Measurements from ENCODE around the gene SYCP3. TPM values are rescaled to one million over a fixed set of nuclear protein-coding genes. Genes with fewer than 3 reads are reported as not detected.

Gene SYCP3
- total RNA-seq, 4 donors from 2014 or later, result 0.60 TPM; not detected in 3

DNA sequence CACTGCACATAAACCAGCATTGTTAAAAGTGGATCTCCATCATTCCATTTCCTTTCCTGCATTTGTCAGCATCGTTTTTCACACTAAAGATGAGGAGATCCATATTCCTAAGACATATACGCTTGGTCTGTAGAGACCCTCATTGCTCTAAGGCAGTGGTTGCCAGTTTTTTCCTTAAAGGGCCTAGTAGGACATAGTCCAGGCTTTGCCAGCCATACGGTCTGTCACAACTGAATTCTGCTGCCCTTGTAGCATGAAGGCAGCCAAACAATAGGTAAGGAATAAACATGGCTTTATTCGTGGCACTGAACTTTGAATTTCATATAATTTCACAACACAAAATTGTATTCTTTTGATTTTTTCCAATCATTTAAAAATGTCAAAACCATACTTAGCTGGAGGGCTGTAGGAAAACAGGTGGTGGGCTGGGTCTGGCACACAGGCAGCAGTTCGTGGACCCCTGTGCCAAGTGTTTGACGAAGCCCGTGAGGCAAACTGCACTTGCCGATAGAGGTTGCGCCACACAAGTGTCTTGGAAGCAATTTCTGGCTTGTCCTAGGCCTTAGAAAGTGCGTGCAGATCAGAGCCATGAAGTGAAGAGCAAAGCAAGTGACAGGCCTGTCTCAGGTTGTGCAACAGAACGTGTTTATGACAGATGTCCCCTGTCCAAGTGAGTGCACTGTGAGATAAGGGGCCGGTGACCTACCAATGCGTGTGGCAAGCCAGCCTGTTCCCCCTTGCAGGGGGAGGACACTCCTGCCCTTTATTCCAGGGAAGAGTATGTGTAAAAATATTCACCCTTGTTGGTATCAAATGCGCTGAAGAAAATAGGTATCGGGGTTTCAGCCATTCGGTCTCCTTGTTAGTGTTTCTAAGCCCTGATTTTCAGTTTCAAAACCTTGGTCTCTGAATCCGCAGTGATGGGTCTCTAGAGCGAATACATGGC, 42.7 kb downstream of the SYCP3 start:
- TF ChIP-seq CTCF (IDR thresholded peaks at IDR 0.05) (no peak), EP300 (IDR thresholded peaks at IDR 0.05) (peak in 1 of 2 donors; percentile 15)
- Histone ChIP-seq H3K27me3 (no peaks in the 10 kb centered on the region), H3K27ac (peak overlapping the region; percentile 94 to 98 (median 96)), H3K9me3 (no peaks in the 10 kb centered on the region), H3K4me1 (peaks cover 0 to 43% (median 28%) of the 10 kb centered on the region in 4 donors), H3K4me3 (peak overlapping the region; percentile 91 to 99 (median 96)), H3K36me3 (no peaks in the 10 kb centered on the region)
- peak in 1 of 2 donors; percentile 54 for DNase-seq (ENCODE audit: low spot score in 2 of 2)
- WGBS, 2 donors, result 31 to 48% methylated on average over 18 of the region's 18 CpGs

DNA sequence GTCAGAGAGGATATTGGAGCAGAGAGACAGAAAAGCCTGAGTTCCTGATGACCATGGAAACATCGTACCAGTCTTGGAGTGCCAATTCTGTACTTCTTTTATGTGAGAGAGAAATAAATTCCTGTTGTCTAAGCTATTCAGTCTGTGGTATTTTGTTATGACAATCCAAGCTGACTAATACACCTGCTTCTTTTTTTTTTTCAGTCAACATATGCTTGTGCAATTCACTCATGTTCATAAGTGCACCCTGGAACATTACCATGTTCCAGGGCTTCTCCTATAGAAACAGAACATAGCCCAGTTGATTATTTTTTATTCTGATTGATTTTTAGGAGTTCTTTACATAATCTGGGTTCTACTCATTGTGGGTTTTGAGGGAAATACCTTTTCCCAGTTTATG, 43.6 kb downstream of the SYCP3 start:
- Histone ChIP-seq H3K4me1 (peaks cover 0 to 35% (median 23%) of the 10 kb centered on the region in 4 donors), H3K9me3 (no peaks in the 10 kb centered on the region), H3K27me3 (no peaks in the 10 kb centered on the region), H3K36me3 (no peaks in the 10 kb centered on the region), H3K4me3 (no peak overlapping the region), H3K27ac (peak overlapping the region in 3 of 4 donors; percentile 94 to 98 (median 97))
- no peak for DNase-seq (ENCODE audit: low spot score in 2 of 2)
- TF ChIP-seq CTCF (IDR thresholded peaks at IDR 0.05), result no peak
- no peak for TF ChIP-seq POLR2A (IDR thresholded peaks at IDR 0.05)
- no peak for TF ChIP-seq EP300 (IDR thresholded peaks at IDR 0.05)
- WGBS, 2 donors, result 90 to 96% methylated on average over 1 of the region's 1 CpG

- no peak for DNase-seq (ENCODE audit: low spot score in 2 of 2)
- peak overlapping the region in 3 of 4 donors; percentile 13 to 98 (median 94) for H3K27ac ChIP-seq
- H3K27me3 ChIP-seq, result no peaks in the 10 kb centered on the region
- TF ChIP-seq EP300 (IDR thresholded peaks at IDR 0.05), result no peak
- no peak for TF ChIP-seq POLR2A (IDR thresholded peaks at IDR 0.05)
- TF ChIP-seq CTCF (IDR thresholded peaks at IDR 0.05), result no peak
- H3K36me3 ChIP-seq, result no peaks in the 10 kb centered on the region
- no peak overlapping the region for H3K4me3 ChIP-seq
- peaks cover 0 to 28% (median 19%) of the 10 kb centered on the region in 4 donors for H3K4me1 ChIP-seq
- 98 to 100% methylated on average over 2 of the region's 2 CpGs for WGBS, 2 donors
- H3K9me3 ChIP-seq, result no peaks in the 10 kb centered on the region
Measured at GRCh38 chr12:101694986-101695385, 44.3 kb downstream of the SYCP3 start.

DNA sequence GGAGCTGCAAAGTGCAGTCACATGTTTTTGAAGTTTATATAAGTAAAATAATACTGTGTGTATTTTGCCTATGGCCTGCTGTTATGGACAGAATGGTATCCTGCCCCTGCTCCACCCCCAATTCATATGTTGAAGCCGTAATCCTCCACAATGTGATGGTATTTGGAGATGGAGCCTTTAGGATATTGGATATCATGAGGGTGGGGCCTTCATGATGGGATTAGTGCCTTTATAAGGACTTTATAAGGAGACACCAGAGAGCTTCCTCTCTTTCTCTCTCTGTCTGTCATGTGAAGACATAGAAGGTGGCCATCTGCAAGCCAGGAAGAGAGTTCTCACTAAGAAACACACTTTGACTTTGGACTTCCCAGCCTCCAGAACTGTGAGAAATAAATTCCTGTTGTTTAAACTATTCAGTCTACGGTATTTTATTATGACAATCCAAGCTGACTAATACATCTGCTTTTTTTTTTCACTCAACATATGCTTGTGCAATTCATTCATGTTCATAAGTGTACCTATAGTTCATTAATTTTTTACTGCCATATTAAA, 44.9 kb downstream of the SYCP3 start:
- WGBS, 2 donors, result 94% methylated on average over 2 of the region's 2 CpGs
- Histone ChIP-seq H3K4me3 (no peak overlapping the region), H3K9me3 (no peaks in the 10 kb centered on the region), H3K36me3 (no peaks in the 10 kb centered on the region), H3K27ac (no peak overlapping the region), H3K4me1 (peaks cover 0 to 21% (median 13%) of the 10 kb centered on the region in 4 donors), H3K27me3 (no peaks in the 10 kb centered on the region)
- TF ChIP-seq CTCF (IDR thresholded peaks at IDR 0.05) (no peak), POLR2A (IDR thresholded peaks at IDR 0.05) (no peak), EP300 (IDR thresholded peaks at IDR 0.05) (no peak)
- DNase-seq (ENCODE audit: low spot score in 2 of 2), result no peak

Measured in tibial nerve (tissue), 4 donors.